RCC 7860 (cell line): ENCODE results near the gene MYF5.
"Not testable (repeated sequence)": the region's sequence is repeated elsewhere in the genome, so short reads cannot be mapped to it uniquely, and the experiment has no call there.

ENCODE experiments used
- DNase-seq: peaks from one replicate; pipeline ENCODE4 v3.0.0-alpha.2; 2015; ENCODE audit warnings: low spot score
- FAIRE-seq: peaks from 2 replicates; lab custom pipeline; 2012; peaks lifted over from hg19 to GRCh38; lab: Jason Lieb, UNC

Gene MYF5

GRCh38 chr12:80716696-80717469 is at the start of gene MYF5:
Gene MYF5 (plus strand): TSS chr12:80716912. CDS start chr12:80717064, 152 bp downstream.
- FAIRE-seq: no peak
- DNase-seq: no peak

- no peak for DNase-seq
- FAIRE-seq: no peak
Observed at GRCh38 chr12:80670214-80670613, 46.5 kb upstream of the MYF5 start.

- FAIRE-seq, DNase-seq: not testable (repeated sequence)
Observed at GRCh38 chr12:80676042-80676636, 40.6 kb upstream of the MYF5 start.

- no peak for FAIRE-seq
Observed at GRCh38 chr12:80676856-80677255, 39.9 kb upstream of the MYF5 start.

GRCh38 chr12:80677994-80678393 is 38.7 kb upstream of the MYF5 start:
- FAIRE-seq: no peak

More at GRCh38 chr12:80676856-80677255, 39.9 kb upstream of the MYF5 start:
- no peak for DNase-seq

GRCh38 chr12:80679346-80680131 is 37.2 kb upstream of the MYF5 start:
- no peak for FAIRE-seq
- no peak for DNase-seq

More at GRCh38 chr12:80677994-80678393, 38.7 kb upstream of the MYF5 start:
- no peak for DNase-seq

- FAIRE-seq (no peak), DNase-seq (no peak)
Observed at GRCh38 chr12:80681287-80681686, 35.4 kb upstream of the MYF5 start.

- FAIRE-seq (no peak), DNase-seq (no peak)
Observed at GRCh38 chr12:80681786-80682185, 34.9 kb upstream of the MYF5 start.

GRCh38 chr12:80684077-80684495 is 32.6 kb upstream of the MYF5 start:
- FAIRE-seq (no peak), DNase-seq (no peak)

- FAIRE-seq (no peak), DNase-seq (no peak)
Observed at GRCh38 chr12:80690090-80690489, 26.6 kb upstream of the MYF5 start.

- DNase-seq (no peak), FAIRE-seq (no peak)
Observed at GRCh38 chr12:80690513-80690912, 26.2 kb upstream of the MYF5 start.

- no peak for FAIRE-seq
- no peak for DNase-seq
Observed at GRCh38 chr12:80692114-80692513, 24.6 kb upstream of the MYF5 start.

- DNase-seq (no peak), FAIRE-seq (no peak)
Observed at GRCh38 chr12:80697270-80697887, 19.3 kb upstream of the MYF5 start.

GRCh38 chr12:80698256-80698655 is 18.5 kb upstream of the MYF5 start:
- DNase-seq: no peak
- FAIRE-seq: no peak

GRCh38 chr12:80698847-80699542 is 17.7 kb upstream of the MYF5 start:
- FAIRE-seq (no peak), DNase-seq (no peak)

- DNase-seq: no peak
- no peak for FAIRE-seq
Observed at GRCh38 chr12:80700327-80700726, 16.4 kb upstream of the MYF5 start.

- DNase-seq (no peak), FAIRE-seq (no peak)
Observed at GRCh38 chr12:80701388-80701787, 15.3 kb upstream of the MYF5 start.

GRCh38 chr12:80702889-80703805 is 13.6 kb upstream of the MYF5 start:
- no peak for FAIRE-seq
- DNase-seq: peak; percentile 53

- DNase-seq (no peak), FAIRE-seq (no peak)
Observed at GRCh38 chr12:80704420-80704819, 12.3 kb upstream of the MYF5 start.
